GM12878 (cell line): ENCODE measurements around the gene CHCHD3. TPM values are rescaled to one million over a fixed set of nuclear protein-coding genes. Genes with fewer than 3 reads are reported as not detected.

ENCODE experiments used
- ATAC-seq: fragments of 200-7000 bp; cut with Tn5 transposase; 3 replicates; pipeline ENCODE4 v1.9.1; 2020; ENCODE audit warnings: mild to moderate bottlenecking, moderate library complexity
- BruUV-seq: library from RNA; stranded (reverse); fragments of 400-500 nt; replicated peaks from 2 replicates; lab custom pipeline; 2021; lab: Mats Ljungman, UMichigan
- CTCF ChIA-PET: fragments of 300-600 bp; sonication (Branson Sonifier 250); formaldehyde crosslinking; extraction: SDS; loops from one replicate; lab custom pipeline; 2021; ENCODE audit warnings: inconsistent platforms; lab: Yijun Ruan, JAX
- POLR2A ChIA-PET: fragments of 350-600 bp; formaldehyde crosslinking; extraction: SDS; loops from one replicate; lab custom pipeline; 2021; ENCODE audit warnings: inconsistent platforms; lab: Charles Lee
- RAD21 ChIA-PET: fragments of 300-600 bp; sonication (Branson Sonifier 250); formaldehyde crosslinking; loops from one replicate; lab custom pipeline; 2023; ENCODE audit warnings: antibody characterized with exemption; ENCODE audit not compliant: unreplicated experiment; lab: Charles Lee
- SMC1A ChIA-PET: fragments of 300-600 bp; sonication (Branson Sonifier 250); formaldehyde crosslinking; loops from one replicate; lab custom pipeline; 2023; ENCODE audit not compliant: unreplicated experiment, uncharacterized antibody; lab: Charles Lee
- DNase-seq: peaks from one replicate; pipeline ENCODE4 v3.0.0-alpha.2; 2011; ENCODE audit warnings: low read depth, low spot score
- FAIRE-seq: peaks from 3 replicates; lab custom pipeline; 2011; peaks lifted over from hg19 to GRCh38; lab: Jason Lieb, UNC
- H2AFZ ChIP-seq: 2 replicates; pipeline ENCODE4 v1.6.0; 2011; ENCODE audit warnings: low read depth, low read length, control low read depth; ENCODE audit not compliant: control insufficient read depth
- H3K27ac ChIP-seq: 2 replicates; pipeline ENCODE4 v1.5.1; 2011; ENCODE audit warnings: control low read depth; ENCODE audit not compliant: control insufficient read depth, insufficient read depth
- H3K27me3 ChIP-seq, 2 experiments: replicated peaks in 1 of 2; 2 replicates each; pipeline versions ENCODE4 v1.6.0 to v1.6.1; 2011; ENCODE audit warnings: low read length in 1 of 2; ENCODE audit not compliant: control insufficient read depth in 2 of 2, insufficient read depth in 2 of 2
- H3K36me3 ChIP-seq, 2 experiments: 2 replicates each; pipeline ENCODE4 v1.5.1; 2011; ENCODE audit warnings: low read length in 1 of 2; ENCODE audit not compliant: control insufficient read depth in 2 of 2, insufficient read depth in 2 of 2
- H3K4me1 ChIP-seq: 2 replicates; pipeline ENCODE4 v1.6.1; 2011; ENCODE audit warnings: mild to moderate bottlenecking, low read length, moderate library complexity, mixed read lengths; ENCODE audit not compliant: control insufficient read depth, insufficient read depth
- H3K4me2 ChIP-seq: 2 replicates; pipeline ENCODE4 v1.6.0; 2011; ENCODE audit warnings: control low read depth; ENCODE audit not compliant: control insufficient read depth, insufficient read depth
- H3K4me3 ChIP-seq: fragments of 200-600 bp; sonication (generic); 2 replicates; pipeline ENCODE4 v1.5.1; 2016
- H3K79me2 ChIP-seq: 2 replicates; pipeline ENCODE4 v1.6.0; 2011; ENCODE audit warnings: low read length; ENCODE audit not compliant: control insufficient read depth, insufficient read depth
- H3K9ac ChIP-seq: 2 replicates; pipeline ENCODE4 v1.8.0; 2011; ENCODE audit warnings: low read length, control low read depth, mixed read lengths; ENCODE audit not compliant: control insufficient read depth, insufficient read depth
- H3K9me3 ChIP-seq: replicated peaks from 3 replicates; pipeline ENCODE4 v1.5.1; 2011; ENCODE audit warnings: mild to moderate bottlenecking, low read length; ENCODE audit not compliant: control insufficient read depth, insufficient read depth
- H4K20me1 ChIP-seq: 2 replicates; pipeline ENCODE4 v1.6.0; 2011; ENCODE audit not compliant: control insufficient read depth, insufficient read depth
- HDAC2 ChIP-seq: fragments of 200-600 bp; sonication (generic); IDR thresholded peaks from 2 replicates; pipeline ENCODE4 v1.6.1; 2017
- IRF4 ChIP-seq: IDR thresholded peaks from 2 replicates; pipeline ENCODE4 v1.6.1; 2011; ENCODE audit warnings: low read depth, low read length
- PAX5 ChIP-seq: IDR thresholded peaks from 2 replicates; pipeline ENCODE4 v1.6.1; 2011; ENCODE audit warnings: low read depth, low read length, borderline replicate concordance
- PAX8 ChIP-seq: fragments of 450-650 bp; IDR thresholded peaks from 2 replicates; pipeline ENCODE4 v1.6.1; 2017; ENCODE audit warnings: mild to moderate bottlenecking, moderate library complexity
- SIX5 ChIP-seq: IDR thresholded peaks from 2 replicates; pipeline ENCODE4 v1.6.1; 2011; ENCODE audit warnings: mild to moderate bottlenecking, low read depth, low read length, moderate library complexity; ENCODE audit not compliant: severe bottlenecking
- WGBS: methylation state at CpG from one replicate; pipeline ENCODE4 v1.1.6; 2016; ENCODE audit warnings: low lambda C conversion rate; ENCODE audit not compliant: insufficient replicate concordance, insufficient coverage; ENCODE audit errors: missing lambda C conversion rate; 5-methylcytosine and 5-hydroxymethylcytosine counted together
- in situ Hi-C: fragments of 300-500 bp; cut with MboI; formaldehyde crosslinking; loops from 9 replicates; pipeline ENCODE4 v1.14.3; 2018; ENCODE audit warnings: mixed read lengths
- intact Hi-C: fragments of 100-400 bp; cut with micrococcal nuclease; formaldehyde crosslinking; loops from one replicate; pipeline ENCODE4 v1.14.2; 2022; ENCODE audit not compliant: unreplicated experiment
- polyA plus RNA-seq, 11 experiments: library from polyadenylated mRNA; depleted of rRNA in 4 of 11; unstranded in 6 of 11; stranded (reverse) in 5 of 11; fragments of >200 nt; fragmentation: Nextera tagmentation in 4 of 11; fragmentation: Illumina TruSeq in 1 of 11; extraction: Ambion mirVana in 4 of 11; extraction: Trizol in 1 of 11; gene quantifications; 1 replicate in 1 of 11; 2 replicates in 10 of 11; pipeline versions ENCODE4 v1.2.1 to v1.2.3, GENCODE V29; 2011 to 2016; ENCODE audit warnings: inconsistent platforms in 2 of 11, missing spikeins in 2 of 11, low read depth in 1 of 11
- total RNA-seq, 4 experiments: library from RNA; depleted of rRNA in 3 of 4; stranded (reverse); fragments of >200 nt in 3 of 4; fragmentation: Illumina TruSeq in 1 of 4; extraction: Trizol in 1 of 4; gene quantifications; 2 replicates each; pipeline versions ENCODE4 v1.2.1 to v1.2.3, GENCODE V29; 2013 to 2021
- TF ChIP-seq, protein P1 (sequence below): fragments of 450-650 bp; IDR thresholded peaks from 2 replicates; pipeline ENCODE4 v1.6.1; 2016; ENCODE audit warnings: mild to moderate bottlenecking
- TF ChIP-seq, protein P2 (sequence below): fragments of 450-650 bp; IDR thresholded peaks from 2 replicates; pipeline ENCODE4 v1.6.1; 2017; ENCODE audit warnings: mild to moderate bottlenecking, moderate library complexity
- TF ChIP-seq, protein P3 (sequence below), 3 experiments: IDR thresholded peaks in 2 of 3; conservative IDR thresholded peaks in 1 of 3; 2 replicates each; pipeline ENCODE4 v1.5.1; 2011; ENCODE audit warnings: low read depth in 3 of 3, low read length in 3 of 3, mild to moderate bottlenecking in 3 of 3, control low read depth in 2 of 3, moderate library complexity in 2 of 3, inconsistent platforms in 1 of 3, mixed read lengths in 1 of 3; ENCODE audit not compliant: control insufficient read depth in 2 of 3, insufficient read depth in 1 of 3; ENCODE audit errors: extremely low read depth in 1 of 3
- TF ChIP-seq, protein P4 (sequence below): fragments of 450-650 bp; IDR thresholded peaks from 2 replicates; pipeline ENCODE4 v1.6.1; 2014; ENCODE audit warnings: mild to moderate bottlenecking

The CHCHD3 gene
- total and polyA plus RNA-seq, 10 of the 15 experiments (the other 5 are each of a cell fraction or from before 2014, with no cell fraction given): 38.3 to 178 (median 96.2) TPM

DNA sequence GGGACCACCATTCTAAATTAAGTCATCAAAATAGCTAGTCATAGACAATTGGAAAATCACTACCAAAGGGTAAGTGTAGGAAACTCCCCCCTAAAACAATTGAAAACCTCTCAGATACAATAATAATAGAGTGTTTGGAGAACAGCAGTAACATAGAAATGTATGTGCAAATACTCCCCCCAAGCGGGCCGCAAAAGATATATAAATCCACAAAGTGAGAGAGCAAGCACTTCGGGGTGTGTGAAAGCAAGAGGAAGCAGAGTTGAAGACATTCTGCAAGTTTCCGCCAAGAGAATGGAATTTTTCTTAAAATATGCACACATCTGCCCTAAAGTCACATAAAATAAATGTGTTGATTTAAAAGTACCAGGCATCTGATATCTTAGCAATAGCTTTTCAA lies 33.3 kb downstream of the CHCHD3 start:
- Histone ChIP-seq H3K79me2 (peaks cover 36% of the 10 kb centered on the region), H3K27me3 (no peaks in the 10 kb centered on the region), H3K4me3 (no peak overlapping the region), H3K9me3 (no peaks in the 10 kb centered on the region), H4K20me1 (no peaks in the 10 kb centered on the region), H3K4me1 (peaks cover 8% of the 10 kb centered on the region; the same call in 1 of the 2 replicates), H3K9ac (no peak overlapping the region), H3K27ac (no peak overlapping the region), H2AFZ (no peak overlapping the region), H3K4me2 (no peak overlapping the region), H3K36me3 (peaks cover 0 to 2% of the 10 kb centered on the region in 2 experiments; a peak in 1 of 4 replicates)
- no peak for DNase-seq
- no peak for FAIRE-seq
- CTCF ChIA-PET: interaction anchor here (0.6 to 1.5 kb wide), 6 partner anchors 9 to 105 kb away, joined by 3 to 5 read pairs (median 4); no protein-coding TSS in a partner anchor
- TF ChIP-seq HDAC2: no peak
- no peak for TF ChIP-seq SIX5
- no peak for TF ChIP-seq PAX5
- TF ChIP-seq, protein P1, sequence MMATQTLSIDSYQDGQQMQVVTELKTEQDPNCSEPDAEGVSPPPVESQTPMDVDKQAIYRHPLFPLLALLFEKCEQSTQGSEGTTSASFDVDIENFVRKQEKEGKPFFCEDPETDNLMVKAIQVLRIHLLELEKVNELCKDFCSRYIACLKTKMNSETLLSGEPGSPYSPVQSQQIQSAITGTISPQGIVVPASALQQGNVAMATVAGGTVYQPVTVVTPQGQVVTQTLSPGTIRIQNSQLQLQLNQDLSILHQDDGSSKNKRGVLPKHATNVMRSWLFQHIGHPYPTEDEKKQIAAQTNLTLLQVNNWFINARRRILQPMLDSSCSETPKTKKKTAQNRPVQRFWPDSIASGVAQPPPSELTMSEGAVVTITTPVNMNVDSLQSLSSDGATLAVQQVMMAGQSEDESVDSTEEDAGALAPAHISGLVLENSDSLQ: no peak
- TF ChIP-seq IRF4: no peak
- no peak for TF ChIP-seq PAX8
- TF ChIP-seq, protein P2, sequence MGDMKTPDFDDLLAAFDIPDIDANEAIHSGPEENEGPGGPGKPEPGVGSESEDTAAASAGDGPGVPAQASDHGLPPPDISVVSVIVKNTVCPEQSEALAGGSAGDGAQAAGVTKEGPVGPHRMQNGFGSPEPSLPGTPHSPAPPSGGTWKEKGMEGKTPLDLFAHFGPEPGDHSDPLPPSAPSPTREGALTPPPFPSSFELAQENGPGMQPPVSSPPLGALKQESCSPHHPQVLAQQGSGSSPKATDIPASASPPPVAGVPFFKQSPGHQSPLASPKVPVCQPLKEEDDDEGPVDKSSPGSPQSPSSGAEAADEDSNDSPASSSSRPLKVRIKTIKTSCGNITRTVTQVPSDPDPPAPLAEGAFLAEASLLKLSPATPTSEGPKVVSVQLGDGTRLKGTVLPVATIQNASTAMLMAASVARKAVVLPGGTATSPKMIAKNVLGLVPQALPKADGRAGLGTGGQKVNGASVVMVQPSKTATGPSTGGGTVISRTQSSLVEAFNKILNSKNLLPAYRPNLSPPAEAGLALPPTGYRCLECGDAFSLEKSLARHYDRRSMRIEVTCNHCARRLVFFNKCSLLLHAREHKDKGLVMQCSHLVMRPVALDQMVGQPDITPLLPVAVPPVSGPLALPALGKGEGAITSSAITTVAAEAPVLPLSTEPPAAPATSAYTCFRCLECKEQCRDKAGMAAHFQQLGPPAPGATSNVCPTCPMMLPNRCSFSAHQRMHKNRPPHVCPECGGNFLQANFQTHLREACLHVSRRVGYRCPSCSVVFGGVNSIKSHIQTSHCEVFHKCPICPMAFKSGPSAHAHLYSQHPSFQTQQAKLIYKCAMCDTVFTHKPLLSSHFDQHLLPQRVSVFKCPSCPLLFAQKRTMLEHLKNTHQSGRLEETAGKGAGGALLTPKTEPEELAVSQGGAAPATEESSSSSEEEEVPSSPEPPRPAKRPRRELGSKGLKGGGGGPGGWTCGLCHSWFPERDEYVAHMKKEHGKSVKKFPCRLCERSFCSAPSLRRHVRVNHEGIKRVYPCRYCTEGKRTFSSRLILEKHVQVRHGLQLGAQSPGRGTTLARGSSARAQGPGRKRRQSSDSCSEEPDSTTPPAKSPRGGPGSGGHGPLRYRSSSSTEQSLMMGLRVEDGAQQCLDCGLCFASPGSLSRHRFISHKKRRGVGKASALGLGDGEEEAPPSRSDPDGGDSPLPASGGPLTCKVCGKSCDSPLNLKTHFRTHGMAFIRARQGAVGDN: no peak
- TF ChIP-seq, protein P3, sequence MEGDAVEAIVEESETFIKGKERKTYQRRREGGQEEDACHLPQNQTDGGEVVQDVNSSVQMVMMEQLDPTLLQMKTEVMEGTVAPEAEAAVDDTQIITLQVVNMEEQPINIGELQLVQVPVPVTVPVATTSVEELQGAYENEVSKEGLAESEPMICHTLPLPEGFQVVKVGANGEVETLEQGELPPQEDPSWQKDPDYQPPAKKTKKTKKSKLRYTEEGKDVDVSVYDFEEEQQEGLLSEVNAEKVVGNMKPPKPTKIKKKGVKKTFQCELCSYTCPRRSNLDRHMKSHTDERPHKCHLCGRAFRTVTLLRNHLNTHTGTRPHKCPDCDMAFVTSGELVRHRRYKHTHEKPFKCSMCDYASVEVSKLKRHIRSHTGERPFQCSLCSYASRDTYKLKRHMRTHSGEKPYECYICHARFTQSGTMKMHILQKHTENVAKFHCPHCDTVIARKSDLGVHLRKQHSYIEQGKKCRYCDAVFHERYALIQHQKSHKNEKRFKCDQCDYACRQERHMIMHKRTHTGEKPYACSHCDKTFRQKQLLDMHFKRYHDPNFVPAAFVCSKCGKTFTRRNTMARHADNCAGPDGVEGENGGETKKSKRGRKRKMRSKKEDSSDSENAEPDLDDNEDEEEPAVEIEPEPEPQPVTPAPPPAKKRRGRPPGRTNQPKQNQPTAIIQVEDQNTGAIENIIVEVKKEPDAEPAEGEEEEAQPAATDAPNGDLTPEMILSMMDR (IDR thresholded peaks at IDR 0.05 in 2 of 3, conservative IDR thresholded peaks at IDR 0.05 in 1 of 3; ENCODE audit: control insufficient read depth in 2 of 3, extremely low read depth in 1 of 3, insufficient read depth in 1 of 3, low read depth in 3 of 3, low read length in 3 of 3): no peak
- TF ChIP-seq, protein P4, sequence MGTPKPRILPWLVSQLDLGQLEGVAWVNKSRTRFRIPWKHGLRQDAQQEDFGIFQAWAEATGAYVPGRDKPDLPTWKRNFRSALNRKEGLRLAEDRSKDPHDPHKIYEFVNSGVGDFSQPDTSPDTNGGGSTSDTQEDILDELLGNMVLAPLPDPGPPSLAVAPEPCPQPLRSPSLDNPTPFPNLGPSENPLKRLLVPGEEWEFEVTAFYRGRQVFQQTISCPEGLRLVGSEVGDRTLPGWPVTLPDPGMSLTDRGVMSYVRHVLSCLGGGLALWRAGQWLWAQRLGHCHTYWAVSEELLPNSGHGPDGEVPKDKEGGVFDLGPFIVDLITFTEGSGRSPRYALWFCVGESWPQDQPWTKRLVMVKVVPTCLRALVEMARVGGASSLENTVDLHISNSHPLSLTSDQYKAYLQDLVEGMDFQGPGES: no peak
- RAD21 ChIA-PET: no interaction called here
- in situ Hi-C loops (no loop called here), intact Hi-C loops (no loop called here)
- 99% methylated on average over 4 of the region's 4 CpGs for WGBS
- ATAC-seq: no peak
- SMC1A ChIA-PET: interaction anchor here (1.0 kb wide), 1 partner anchor 30 kb away, joined by 3 read pairs; no protein-coding TSS in a partner anchor
- no TSS peak for BruUV-seq
- POLR2A ChIA-PET: interaction anchor here (0.6 kb wide), 1 partner anchor 1440 kb away, joined by 4 read pairs; no protein-coding TSS in a partner anchor
